GM19023 (cell line): ENCODE data around the gene NTRK2.

Source experiments
- ATAC-seq: cut with Tn5 transposase; IDR thresholded peaks from one replicate; pipeline ENCODE4 v1.9.1; 2021; ENCODE audit warnings: mild to moderate bottlenecking, moderate library complexity; ENCODE audit not compliant: unreplicated experiment

NTRK2 gene

GRCh38 chr9:84778570-84778969, 109.0 kb downstream of the NTRK2 start:
- ATAC-seq = no peak

GRCh38 chr9:84779883-84780282, 110.4 kb downstream of the NTRK2 start:
- no peak for ATAC-seq

GRCh38 chr9:84780385-84780784, 110.9 kb downstream of the NTRK2 start:
- ATAC-seq = no peak

- no peak for ATAC-seq
Measured at GRCh38 chr9:84781458-84781857, 111.9 kb downstream of the NTRK2 start.

- ATAC-seq = no peak
Measured at GRCh38 chr9:84781931-84782866, 112.7 kb downstream of the NTRK2 start.

- ATAC-seq = no peak
Measured at GRCh38 chr9:84785792-84786547, 116.4 kb downstream of the NTRK2 start.

- no peak for ATAC-seq
Measured at GRCh38 chr9:84788803-84789462, 119.4 kb downstream of the NTRK2 start.

GRCh38 chr9:84789463-84789830, 119.9 kb downstream of the NTRK2 start:
- no peak for ATAC-seq

GRCh38 chr9:84791643-84792042, 122.1 kb downstream of the NTRK2 start:
- no peak for ATAC-seq

GRCh38 chr9:84793251-84793650, 123.7 kb downstream of the NTRK2 start:
- ATAC-seq = no peak

GRCh38 chr9:84794981-84795637, 125.6 kb downstream of the NTRK2 start:
- ATAC-seq = no peak

- ATAC-seq = no peak
Measured at GRCh38 chr9:84796404-84796803, 126.9 kb downstream of the NTRK2 start.

- no peak for ATAC-seq
Measured at GRCh38 chr9:84799251-84799650, 129.7 kb downstream of the NTRK2 start.

GRCh38 chr9:84804951-84805694, 135.6 kb downstream of the NTRK2 start:
- ATAC-seq = no peak

- no peak for ATAC-seq
Measured at GRCh38 chr9:84807431-84807830, 137.9 kb downstream of the NTRK2 start.

- no peak for ATAC-seq
Measured at GRCh38 chr9:84807870-84808390, 138.4 kb downstream of the NTRK2 start.

GRCh38 chr9:84808416-84808815, 138.9 kb downstream of the NTRK2 start:
- ATAC-seq = no peak

GRCh38 chr9:84811072-84811750, 141.7 kb downstream of the NTRK2 start:
- no peak for ATAC-seq

GRCh38 chr9:84811751-84812074, 142.2 kb downstream of the NTRK2 start:
- ATAC-seq = no peak

- ATAC-seq = no peak
Measured at GRCh38 chr9:84812355-84812754, 142.8 kb downstream of the NTRK2 start.
